ENCODE measurements around the gene HADH. TPM values are rescaled to one million over a fixed set of nuclear protein-coding genes. Genes with fewer than 3 reads are reported as not detected.

HADH gene
- total RNA-seq, 1 donor from 2014 or later = 24.2 TPM

DNA sequence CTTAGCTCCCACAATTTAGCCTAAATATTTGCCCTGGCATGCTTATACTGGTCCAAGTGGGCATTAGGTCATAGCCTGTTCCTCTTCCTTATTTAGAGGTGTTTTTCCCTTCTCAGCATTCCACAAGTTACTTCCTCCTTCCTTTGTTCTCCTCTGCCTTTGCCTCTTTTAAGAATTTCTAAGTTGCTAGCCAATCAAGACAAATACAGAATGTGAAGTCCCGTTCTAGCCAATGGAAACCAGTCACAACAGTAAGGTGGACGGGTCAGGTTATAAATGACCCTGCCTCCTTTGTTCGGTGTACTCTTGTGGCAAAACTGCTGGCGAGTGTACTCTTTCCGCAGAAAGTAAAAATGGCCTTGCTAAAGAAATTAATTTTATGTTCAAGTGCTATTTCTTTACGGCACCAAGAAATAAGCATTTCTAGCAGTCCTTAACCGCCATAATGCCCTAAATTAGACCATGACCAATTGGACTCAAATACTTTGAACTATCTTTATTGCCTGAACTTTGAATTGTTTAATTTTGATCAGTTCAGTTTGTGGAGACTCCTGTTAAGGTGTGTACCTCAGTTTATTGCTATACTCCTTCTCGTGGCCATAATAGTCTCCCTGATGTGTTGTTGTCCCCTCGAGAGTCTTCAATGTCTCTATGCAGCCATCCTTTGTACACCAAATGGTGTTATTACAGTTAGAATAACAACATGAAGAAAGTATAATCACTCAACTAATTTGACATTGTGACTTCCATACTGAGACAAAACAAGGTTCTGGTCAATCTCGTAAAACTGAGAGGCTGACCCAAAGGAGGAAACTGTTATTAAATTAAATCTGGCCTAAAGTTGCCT lies 1.6 kb upstream of the HADH start:
- no peaks in the 10 kb centered on the region for H3K36me3 ChIP-seq (ENCODE audit: insufficient read depth, low read length)
- no peak for FAIRE-seq
- no peaks in the 10 kb centered on the region for H3K27me3 ChIP-seq (ENCODE audit: insufficient read depth, low read length)
- H3K4me3 ChIP-seq (ENCODE audit: insufficient read depth, low read depth, low read length) = no peak overlapping the region
- peaks cover 11% of the 10 kb centered on the region for H4K20me1 ChIP-seq (ENCODE audit: insufficient read depth, low read length)
- no peak overlapping the region for H3K4me2 ChIP-seq (ENCODE audit: low read length)
- no peak overlapping the region for H3K4me3 Mint-ChIP-seq (ENCODE audit: unreplicated experiment)
- H3K4me1 ChIP-seq (ENCODE audit: insufficient read depth, low read length) = peaks cover 5% of the 10 kb centered on the region
- peak overlapping the region; percentile 80 for H3K27ac Mint-ChIP-seq (ENCODE audit: unreplicated experiment)
- H3K27me3 Mint-ChIP-seq (ENCODE audit: low read depth, unreplicated experiment) = no peaks in the 10 kb centered on the region
- no peak overlapping the region for H3K9ac ChIP-seq (ENCODE audit: low read length)
- H3K27ac ChIP-seq (ENCODE audit: low read depth, low read length) = no peak overlapping the region
- peaks cover 6% of the 10 kb centered on the region for H3K4me1 Mint-ChIP-seq (ENCODE audit: low read depth, unreplicated experiment)
- H3K9me3 ChIP-seq (ENCODE audit: insufficient read depth, low read depth, low read length) = no peaks in the 10 kb centered on the region
- no peak overlapping the region for H2AFZ ChIP-seq (ENCODE audit: low read depth, low read length)
- H3K79me2 ChIP-seq (ENCODE audit: insufficient read depth, low read length) = peaks cover 29% of the 10 kb centered on the region
- DNase-seq (ENCODE audit: low read depth) = no peak
- TF ChIP-seq CTCF (IDR thresholded peaks at IDR 0.05; ENCODE audit: insufficient read depth, low read depth, low read length) = no peak
- no peak for TF ChIP-seq EZH2 (IDR thresholded peaks at IDR 0.05; ENCODE audit: insufficient read depth, low read length)
- H3K9me3 Mint-ChIP-seq (ENCODE audit: unreplicated experiment) = no peaks in the 10 kb centered on the region
- H3K36me3 Mint-ChIP-seq (ENCODE audit: low read depth, unreplicated experiment) = no peaks in the 10 kb centered on the region

- no peak overlapping the region for H3K4me3 ChIP-seq (ENCODE audit: insufficient read depth, low read depth, low read length)
- no peaks in the 10 kb centered on the region for H3K27me3 Mint-ChIP-seq (ENCODE audit: low read depth, unreplicated experiment)
- no peak for FAIRE-seq
These were observed 990 bp upstream of the HADH start for GRCh38 chr4:107988763-107989035.

More at GRCh38 chr4:107988763-107989035, 990 bp upstream of the HADH start:
- H3K36me3 ChIP-seq (ENCODE audit: insufficient read depth, low read length) = no peaks in the 10 kb centered on the region
- Mint-ChIP-seq H3K27ac (ENCODE audit: unreplicated experiment) (no peak overlapping the region), H3K9me3 (ENCODE audit: unreplicated experiment) (no peaks in the 10 kb centered on the region), H3K4me1 (ENCODE audit: low read depth, unreplicated experiment) (peaks cover 8% of the 10 kb centered on the region), H3K36me3 (ENCODE audit: low read depth, unreplicated experiment) (no peaks in the 10 kb centered on the region), H3K4me3 (ENCODE audit: unreplicated experiment) (no peak overlapping the region)
- no peaks in the 10 kb centered on the region for H3K9me3 ChIP-seq (ENCODE audit: insufficient read depth, low read depth, low read length)
- H4K20me1 ChIP-seq (ENCODE audit: insufficient read depth, low read length) = peaks cover 11% of the 10 kb centered on the region
- no peak overlapping the region for H3K27ac ChIP-seq (ENCODE audit: low read depth, low read length)
- peaks cover 33% of the 10 kb centered on the region for H3K79me2 ChIP-seq (ENCODE audit: insufficient read depth, low read length)
- no peak for TF ChIP-seq CTCF (IDR thresholded peaks at IDR 0.05; ENCODE audit: insufficient read depth, low read depth, low read length)
- TF ChIP-seq EZH2 (IDR thresholded peaks at IDR 0.05; ENCODE audit: insufficient read depth, low read length) = no peak
- H3K4me1 ChIP-seq (ENCODE audit: insufficient read depth, low read length) = peaks cover 5% of the 10 kb centered on the region
- no peak for DNase-seq (ENCODE audit: low read depth)
- H3K4me2 ChIP-seq (ENCODE audit: low read length) = no peak overlapping the region
- H3K9ac ChIP-seq (ENCODE audit: low read length) = no peak overlapping the region
- H3K27me3 ChIP-seq (ENCODE audit: insufficient read depth, low read length) = no peaks in the 10 kb centered on the region
- no peak overlapping the region for H2AFZ ChIP-seq (ENCODE audit: low read depth, low read length)

Data from astrocyte (in vitro differentiated cells and primary cell).